GM18873 (cell line): ENCODE results near the gene UTP14A.
"Not testable (repeated sequence)": the region's sequence is repeated elsewhere in the genome, so short reads cannot be mapped to it uniquely, and the experiment has no call there.

Experiments
- ATAC-seq: cut with Tn5 transposase; IDR thresholded peaks from one replicate; pipeline ENCODE4 v1.9.1; 2021; ENCODE audit warnings: mild to moderate bottlenecking, moderate library complexity, moderate number of reproducible peaks; ENCODE audit not compliant: unreplicated experiment, low FRiP score

Gene UTP14A, protein sequence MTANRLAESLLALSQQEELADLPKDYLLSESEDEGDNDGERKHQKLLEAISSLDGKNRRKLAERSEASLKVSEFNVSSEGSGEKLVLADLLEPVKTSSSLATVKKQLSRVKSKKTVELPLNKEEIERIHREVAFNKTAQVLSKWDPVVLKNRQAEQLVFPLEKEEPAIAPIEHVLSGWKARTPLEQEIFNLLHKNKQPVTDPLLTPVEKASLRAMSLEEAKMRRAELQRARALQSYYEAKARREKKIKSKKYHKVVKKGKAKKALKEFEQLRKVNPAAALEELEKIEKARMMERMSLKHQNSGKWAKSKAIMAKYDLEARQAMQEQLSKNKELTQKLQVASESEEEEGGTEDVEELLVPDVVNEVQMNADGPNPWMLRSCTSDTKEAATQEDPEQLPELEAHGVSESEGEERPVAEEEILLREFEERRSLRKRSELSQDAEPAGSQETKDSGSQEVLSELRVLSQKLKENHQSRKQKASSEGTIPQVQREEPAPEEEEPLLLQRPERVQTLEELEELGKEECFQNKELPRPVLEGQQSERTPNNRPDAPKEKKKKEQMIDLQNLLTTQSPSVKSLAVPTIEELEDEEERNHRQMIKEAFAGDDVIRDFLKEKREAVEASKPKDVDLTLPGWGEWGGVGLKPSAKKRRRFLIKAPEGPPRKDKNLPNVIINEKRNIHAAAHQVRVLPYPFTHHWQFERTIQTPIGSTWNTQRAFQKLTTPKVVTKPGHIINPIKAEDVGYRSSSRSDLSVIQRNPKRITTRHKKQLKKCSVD

DNA sequence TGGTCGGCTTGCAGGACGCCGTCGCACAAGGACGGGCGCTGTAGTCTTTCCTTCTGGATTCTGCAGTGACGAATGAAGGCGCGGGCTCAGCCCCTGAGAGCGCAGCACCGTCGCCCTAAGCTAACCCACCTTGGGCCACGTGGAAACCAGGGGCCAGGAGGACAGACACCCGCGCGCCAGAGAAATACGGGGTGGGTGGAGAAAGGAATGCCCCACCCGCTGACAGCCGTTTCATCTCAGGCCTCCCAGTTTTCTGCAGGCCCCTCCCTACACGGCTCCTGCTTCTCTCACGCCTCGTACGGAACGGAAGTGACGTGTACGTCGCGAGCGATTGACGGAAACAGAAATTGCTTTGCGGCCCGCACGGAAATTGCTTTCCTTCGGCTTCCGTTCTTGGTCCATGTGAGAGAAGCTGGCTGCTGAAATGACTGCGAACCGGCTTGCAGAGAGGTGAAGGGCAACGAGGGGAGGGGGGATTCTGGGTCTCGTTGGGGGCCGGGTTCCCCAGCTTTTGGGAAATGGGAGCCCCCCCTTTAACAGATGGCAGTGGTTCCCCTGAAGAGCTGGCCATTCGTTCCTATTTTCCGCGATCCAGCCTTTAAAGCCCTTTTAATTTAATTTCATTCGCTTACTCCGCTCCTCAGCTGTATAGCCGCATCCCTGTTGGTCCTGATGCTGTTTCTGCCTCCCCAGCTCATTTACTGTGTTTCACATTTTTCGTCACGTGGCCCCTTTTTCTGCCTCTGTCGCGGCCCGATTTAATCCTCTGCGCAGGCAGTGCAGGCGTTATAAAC is at the start of gene UTP14A:
UTP14A (plus strand) TSS at position 378 of the 794 bp plus-strand sequence; CDS start at position 425, 47 bp downstream.
- ATAC-seq = peak; percentile 91

DNA sequence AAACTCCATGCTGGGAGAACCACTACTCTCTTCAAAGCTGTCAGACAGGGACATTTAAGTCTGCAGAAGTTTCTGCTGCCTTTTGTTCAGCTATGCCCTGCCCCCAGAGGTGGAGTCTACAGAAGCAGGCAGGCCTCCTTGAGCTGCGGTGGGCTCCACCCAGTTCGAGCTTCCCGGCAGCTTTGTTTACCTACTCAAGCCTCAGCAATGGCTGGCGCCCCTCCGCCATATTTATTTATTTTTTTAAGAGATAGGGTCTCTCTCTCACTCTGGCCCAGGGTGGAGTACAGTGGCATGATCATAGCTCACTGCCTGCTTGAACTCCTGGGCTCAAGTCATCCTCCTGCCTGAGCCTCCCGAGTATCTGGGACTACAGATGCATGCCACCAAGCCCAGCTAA is 46.8 kb upstream of the UTP14A start:
- ATAC-seq = not testable (repeated sequence)

DNA sequence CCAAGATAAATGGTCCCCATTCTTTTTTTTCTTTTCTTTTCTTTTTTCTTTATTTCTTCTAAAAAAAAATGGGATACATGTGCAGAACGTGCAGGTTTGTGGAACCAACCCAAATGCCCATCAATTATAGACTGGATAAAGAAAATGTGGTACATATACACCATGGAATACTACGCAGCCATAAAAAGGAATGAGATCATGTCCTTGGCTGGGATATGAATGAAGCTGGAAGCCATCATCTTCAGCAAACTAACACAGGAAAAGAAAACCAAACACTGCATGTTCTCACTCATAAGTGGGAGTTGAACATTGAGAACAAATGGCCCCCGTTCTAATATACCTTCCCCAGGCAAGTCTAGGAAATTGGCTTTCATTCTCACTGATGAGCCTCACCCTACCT is 39.6 kb upstream of the UTP14A start:
- not testable (repeated sequence) for ATAC-seq

DNA sequence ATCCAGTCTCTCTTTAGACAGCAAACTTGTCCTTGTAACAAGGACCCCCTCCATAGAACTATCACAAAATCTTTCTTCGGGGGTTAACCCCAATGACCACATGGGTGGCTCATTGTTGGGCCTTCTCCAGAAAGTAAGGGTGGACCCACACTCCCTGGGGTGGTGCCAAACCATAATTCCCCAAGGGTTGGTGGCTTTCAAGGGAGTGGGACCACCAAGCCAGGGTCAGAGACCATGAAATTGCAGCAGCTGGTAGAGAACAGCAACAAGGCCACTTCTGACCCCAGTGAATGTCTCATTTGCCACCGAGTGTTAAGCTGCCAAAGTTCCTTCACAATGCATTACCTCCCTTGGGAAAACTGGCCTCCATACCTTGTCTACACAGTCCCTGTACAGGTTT is 33.4 kb upstream of the UTP14A start:
- ATAC-seq = no peak

DNA sequence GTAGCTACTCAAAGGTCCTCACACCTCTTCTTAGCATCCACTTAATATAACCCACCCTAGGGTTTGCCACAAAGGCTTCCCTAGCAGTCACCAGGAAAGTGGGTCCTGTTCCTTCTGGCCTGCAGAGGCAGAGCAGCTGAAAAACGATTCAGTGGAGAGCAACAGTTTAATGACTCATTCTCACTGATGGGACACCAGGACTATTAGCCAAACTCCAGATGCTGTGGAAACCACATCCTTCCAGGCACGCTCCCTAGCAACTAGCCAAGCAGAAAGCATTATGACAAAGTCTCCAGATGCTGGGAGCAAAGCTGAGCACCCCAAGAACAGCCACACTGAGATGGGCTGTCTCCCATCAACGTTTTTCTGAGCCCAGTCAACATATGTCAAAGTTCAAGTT is 30.3 kb upstream of the UTP14A start:
- no peak for ATAC-seq

DNA sequence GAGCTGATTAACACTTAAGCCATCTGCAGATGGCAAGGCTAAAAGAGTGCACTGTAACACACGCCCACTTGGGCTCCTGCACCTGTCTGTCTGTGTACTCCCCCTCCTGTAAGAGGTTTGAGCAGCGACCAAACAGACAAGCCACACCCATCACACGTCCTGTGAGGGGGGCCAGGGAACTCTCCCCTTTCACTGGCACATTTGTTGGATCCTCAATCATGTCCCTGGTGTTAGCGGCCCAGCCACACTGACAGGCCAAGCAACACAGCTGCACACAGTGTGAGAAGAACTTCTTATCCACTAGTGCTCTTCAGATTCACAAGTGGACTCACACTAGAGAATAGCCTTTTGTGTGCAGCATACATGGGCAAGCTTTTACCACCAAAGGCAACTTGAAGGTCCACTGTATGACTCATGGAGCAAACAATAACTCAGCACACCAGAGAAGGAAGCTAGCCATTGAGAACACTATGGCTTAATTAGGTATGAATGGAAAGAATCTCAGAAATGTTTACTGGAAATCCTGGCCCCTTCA is 29.1 kb upstream of the UTP14A start:
- no peak for ATAC-seq

DNA sequence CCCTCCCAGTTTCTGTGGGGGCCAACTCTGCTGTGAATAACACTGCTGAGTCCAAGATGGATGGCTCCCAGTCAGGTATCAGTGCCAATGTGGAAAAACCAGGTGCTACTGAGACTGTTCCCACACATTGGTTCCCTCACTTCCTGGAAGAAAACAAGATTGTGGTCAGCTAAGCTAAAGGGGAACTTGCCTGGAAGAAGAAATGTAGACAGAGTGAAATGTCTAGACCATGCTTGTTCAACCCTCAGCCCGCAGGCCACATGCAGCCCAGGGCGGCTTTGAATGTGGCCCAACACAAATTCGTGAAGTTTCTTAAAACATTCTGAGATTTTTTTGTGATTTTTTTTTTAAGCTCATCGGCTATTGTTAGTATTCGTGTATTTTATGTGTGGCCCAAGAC is 28.6 kb upstream of the UTP14A start:
- ATAC-seq = no peak

DNA sequence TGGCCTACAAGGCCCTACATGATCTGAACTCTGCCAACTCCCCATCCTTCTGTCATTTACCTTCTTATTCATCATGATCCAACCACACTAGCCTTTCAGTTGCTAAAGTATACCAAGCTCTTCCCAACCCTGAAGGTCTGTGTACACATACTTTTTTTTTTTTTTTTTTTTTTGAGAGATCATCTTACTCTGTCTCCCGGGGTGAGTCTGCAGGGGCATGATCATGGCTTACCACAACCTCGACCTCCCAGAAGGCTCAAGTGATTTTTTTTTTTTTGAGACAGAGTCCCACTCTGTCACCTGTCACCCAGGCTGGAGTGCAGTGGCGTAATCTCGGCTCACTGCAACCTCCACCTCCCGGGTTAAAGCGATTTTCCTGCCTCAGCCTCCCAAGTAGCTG is 5.9 kb upstream of the UTP14A start:
- no peak for ATAC-seq

DNA sequence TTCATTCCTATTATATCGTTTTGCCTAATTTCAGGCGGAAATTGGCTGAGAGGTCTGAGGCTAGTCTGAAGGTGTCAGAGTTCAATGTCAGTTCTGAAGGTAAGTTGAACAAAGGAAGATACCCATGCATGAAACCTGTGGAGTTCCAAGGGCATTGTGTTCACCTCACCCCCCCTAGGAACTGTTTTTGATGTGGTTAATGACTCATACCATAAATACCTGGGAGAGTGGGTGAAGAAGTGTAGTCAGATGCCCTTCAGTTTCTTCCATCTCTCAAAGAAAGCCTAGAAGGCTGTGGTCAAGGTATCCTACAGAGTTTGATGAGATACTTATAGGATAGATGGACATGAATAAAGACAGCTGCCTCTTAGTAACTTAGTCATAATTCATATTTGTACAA is 2.7 kb downstream of the UTP14A start:
- ATAC-seq = no peak

DNA sequence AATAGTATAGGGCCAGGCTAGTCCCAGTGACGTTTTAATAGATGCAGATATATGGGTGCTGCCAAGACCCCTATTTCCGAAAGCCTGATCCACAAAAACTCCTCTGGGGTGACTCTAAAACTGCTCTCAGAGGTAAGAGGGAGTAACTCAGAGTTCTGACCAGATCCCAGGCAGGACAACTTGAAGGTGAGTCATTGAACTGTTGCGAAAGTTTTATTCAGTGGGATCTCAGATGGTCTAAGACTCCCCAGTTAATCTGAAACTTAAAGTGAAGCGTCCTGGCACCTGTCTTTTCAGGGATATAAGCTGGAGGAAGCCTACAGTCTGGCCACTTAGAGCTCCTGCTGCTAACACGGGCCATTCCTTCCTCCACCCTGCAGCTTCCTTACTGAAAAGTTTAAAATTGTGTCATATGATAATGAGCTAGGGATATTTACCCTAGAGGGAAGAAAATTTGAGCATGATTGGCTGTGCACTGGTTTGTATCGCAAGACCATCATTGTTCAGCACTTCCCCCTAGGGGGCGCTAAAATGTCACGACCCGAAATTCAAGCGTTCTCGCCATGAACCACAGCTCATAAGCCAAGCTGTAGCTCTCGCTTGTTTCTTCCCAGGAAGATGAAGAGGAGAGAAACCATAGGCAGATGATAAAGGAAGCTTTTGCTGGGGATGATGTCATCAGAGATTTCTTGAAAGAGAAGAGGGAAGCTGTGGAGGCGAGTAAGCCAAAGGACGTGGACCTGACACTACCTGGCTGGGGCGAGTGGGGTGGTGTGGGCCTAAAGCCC is 19.5 kb downstream of the UTP14A start:
- no peak for ATAC-seq

DNA sequence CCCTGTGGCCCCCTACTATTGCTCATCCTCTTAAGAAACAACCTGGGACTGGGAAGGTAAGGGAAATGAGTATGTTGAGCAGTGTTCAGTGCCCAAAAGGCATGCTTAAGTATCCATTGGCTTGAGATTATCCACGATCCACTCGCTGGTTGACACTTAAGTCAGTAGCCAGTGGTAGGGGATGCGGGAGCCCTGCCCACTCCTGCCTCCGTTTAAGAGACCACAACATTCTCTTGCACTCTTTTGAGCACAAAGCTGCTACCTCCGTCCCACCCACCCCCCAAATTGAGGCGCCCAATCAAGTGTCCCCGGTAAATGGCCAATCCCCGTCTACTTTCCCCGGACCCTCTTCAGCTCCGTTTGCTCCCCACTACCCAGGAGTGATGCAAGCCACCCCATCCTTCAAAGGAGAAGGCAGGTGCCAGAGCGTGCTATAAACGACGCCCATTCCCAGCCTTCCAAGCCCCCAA is 25.0 kb downstream of the UTP14A start:
- peak; percentile 7 for ATAC-seq

DNA sequence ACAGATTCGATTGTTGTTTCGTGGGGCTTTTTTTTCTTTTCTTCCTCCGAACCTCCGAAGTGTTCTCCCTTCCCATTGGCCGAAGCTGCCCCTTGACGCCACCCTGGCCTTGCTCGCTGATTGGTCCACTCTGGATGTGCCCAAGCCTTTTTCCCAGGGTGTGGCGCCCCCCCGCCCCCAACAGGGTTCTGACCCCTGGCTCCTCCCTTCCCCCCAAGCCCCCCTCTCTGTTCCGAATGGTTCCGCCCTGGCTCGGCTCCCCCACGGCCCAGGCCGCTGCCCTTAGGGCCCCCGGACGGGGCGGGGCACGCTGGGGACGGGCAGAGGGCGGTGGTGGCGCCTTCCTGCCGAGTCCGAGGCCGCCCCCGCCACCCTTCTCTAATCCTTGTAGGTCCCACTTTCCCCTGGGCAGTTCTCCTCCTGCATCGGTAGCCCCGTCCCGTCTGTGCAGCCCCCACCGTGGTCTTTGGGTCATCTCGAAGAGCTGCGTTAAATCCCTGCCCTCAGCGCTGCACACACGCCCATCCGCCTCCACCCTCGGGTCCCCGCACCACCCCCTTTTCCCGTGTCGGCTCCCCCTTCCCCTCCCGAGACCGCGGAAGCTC is 25.5 kb downstream of the UTP14A start:
- ATAC-seq = peak; percentile 64

DNA sequence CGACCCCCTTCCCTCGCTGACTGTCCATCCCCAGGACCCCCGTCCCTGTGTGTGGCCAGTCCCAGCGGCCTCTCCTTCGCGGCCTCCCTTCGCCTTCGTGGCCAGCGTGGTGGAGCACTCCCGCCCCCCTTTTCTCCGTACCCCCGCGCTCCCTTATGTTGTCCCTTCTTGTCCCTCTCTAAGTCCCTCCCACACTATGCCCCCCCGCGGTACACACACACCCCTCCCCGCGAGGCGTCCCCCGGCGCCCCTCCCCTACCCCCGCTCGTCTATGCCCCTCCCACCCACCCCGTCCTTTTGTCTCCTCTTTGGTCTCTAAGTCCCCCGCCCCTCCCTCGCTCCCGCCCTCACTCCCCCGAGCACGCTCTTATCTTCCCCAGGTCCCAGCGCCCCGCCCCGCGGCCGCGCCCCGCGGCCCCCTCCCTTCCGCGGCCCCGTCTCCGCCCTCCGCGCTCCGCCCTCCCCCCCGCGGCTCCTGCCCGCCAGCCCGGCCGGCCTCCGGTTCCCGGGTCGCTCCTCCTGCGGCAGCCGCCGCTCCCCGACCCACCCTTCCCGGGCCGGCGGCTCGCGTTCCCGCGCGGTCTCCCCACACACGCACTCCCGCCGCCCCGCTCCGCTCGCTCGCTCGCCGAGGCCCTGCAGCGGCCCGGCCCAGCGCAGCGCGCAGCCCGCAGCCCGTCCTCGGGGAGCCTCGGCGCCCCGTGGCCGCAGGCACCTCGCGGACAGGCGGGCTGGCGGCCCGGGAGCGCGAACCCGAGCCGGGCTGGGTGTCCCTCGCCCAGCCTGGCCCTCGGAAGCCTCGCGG is 26.3 kb downstream of the UTP14A start:
- ATAC-seq = no peak

DNA sequence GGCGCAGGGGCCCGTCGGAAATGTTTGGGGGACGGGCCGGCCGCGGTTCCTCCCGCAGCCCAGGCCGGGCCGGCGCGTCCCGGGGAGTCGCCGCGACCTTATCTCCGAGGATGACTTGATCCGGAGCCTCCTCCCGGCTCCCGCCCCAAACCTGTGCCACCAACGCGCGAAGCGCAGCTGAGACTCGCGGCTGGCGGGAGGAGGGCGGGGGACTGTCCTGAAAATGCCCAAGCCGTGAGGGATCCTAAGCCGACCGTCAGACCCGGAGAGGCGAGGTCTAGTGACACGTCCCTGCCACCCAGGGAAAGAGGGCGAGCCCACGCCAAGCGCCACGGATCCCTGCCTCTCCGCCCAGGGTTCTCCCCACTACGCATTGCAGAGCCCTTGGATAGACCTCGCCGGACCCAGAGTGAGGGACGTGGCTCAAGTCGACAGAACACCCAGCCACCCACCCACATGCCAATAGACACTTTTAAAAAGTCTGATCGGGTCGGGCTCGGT is 26.9 kb downstream of the UTP14A start:
- no peak for ATAC-seq

DNA sequence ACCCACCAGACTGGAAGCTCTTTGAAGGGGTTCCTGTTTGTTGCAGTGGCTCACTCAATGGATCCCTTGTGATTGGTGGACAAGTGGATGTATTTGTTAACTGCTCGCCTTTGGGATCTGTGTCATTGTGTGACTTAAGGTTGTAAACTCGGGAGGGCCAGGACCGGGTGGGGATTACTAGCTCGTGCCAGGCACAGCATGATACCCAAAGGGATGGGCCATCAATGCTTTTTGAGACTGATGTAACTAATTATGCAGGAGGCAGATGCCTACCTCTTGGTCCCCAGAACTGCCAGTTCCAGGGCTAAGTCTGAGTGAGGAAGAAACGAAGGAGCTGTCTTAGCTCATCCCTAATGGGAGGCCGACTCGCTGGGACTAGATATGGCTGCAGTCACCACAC is 27.7 kb downstream of the UTP14A start:
- no peak for ATAC-seq

DNA sequence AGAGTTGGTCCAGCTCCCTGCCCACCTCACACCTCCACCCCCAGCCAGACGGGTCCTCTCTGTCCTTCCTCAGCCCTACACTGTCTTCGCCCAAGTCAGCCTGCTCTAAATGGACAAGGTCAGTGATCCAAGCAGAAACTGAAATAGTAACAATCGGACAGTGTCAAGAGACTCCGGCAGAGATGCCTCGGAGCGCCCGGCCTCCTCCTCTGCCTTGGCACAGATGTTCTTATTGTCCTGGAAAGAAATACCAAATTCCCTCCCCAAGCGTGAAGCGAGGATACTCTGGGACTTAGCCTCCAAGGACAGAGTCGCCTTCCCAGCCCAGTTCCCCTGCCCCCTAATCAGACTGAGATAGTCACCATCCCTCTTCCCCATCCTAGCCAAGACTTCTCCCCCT is 28.5 kb downstream of the UTP14A start:
- no peak for ATAC-seq

DNA sequence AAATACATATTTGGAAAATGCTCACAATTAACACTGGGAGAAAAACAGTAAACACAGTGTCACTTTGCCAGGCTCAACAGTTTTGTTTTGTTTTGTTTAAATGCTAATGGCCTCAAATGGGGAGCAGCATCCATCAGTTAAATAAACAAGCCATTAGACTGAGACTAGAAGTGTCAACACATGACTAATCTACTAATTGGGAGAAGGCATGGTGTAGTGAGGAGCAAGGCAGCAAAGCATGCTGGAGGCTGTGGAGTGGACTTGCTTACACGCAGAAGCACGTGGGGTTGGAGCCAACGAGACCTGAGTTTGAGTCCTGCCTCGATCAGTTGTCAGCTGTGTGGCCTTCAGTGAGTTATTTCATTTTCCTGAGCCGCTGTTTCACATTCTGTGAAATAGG is 29.0 kb downstream of the UTP14A start:
- no peak for ATAC-seq

DNA sequence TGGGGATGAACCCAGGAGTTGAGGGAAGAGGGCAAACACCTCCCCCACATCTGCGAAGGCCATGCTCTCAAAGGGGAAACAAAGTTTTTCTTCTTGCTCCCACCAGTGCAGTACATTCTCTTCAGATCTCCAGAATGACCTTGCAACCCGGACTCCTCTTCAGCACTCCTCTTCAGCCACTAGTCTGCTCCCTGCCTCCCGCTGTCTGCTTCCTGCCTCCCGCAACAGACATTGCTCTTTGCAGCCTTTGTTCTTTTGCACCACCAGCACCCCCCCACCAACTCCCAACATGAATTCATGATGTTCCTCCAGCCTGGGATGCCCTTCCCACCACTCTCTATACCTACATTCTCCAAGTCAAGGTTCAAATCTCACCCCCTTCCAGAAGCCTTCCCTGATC is 32.1 kb downstream of the UTP14A start:
- ATAC-seq = no peak
